Measurements from ENCODE around the gene PYGB. TPM values are rescaled to one million over a fixed set of nuclear protein-coding genes. Genes with fewer than 3 reads are reported as not detected.

Gene PYGB
- total RNA-seq, 4 donors from 2014 or later = 71.6 to 119 (median 78.6) TPM

- H3K9me3 ChIP-seq = no peaks in the 10 kb centered on the region
- H3K27ac ChIP-seq = no peak overlapping the region
- no peaks in the 10 kb centered on the region for H3K4me1 ChIP-seq
- no peak for DNase-seq (ENCODE audit: low spot score in 2 of 2)
- H3K4me3 ChIP-seq = no peak overlapping the region
- H3K36me3 ChIP-seq = peaks cover 0 to 100% (median 37%) of the 10 kb centered on the region in 3 donors
- 90 to 94% methylated on average over 15 of the region's 16 CpGs for WGBS, 2 donors
- no peaks in the 10 kb centered on the region for H3K27me3 ChIP-seq
- no peak for TF ChIP-seq EP300 (IDR thresholded peaks at IDR 0.05)
- TF ChIP-seq POLR2A (IDR thresholded peaks at IDR 0.05) = no peak
- no peak for TF ChIP-seq CTCF (IDR thresholded peaks at IDR 0.05)
Observed at GRCh38 chr20:25287631-25288290, 39.9 kb downstream of the PYGB start.

- DNase-seq (ENCODE audit: low spot score in 2 of 2) = no peak
- WGBS, 2 donors = 75 to 88% methylated on average over 8 to 12 of the region's 22 CpGs
- H3K27me3 ChIP-seq = no peaks in the 10 kb centered on the region
- no peaks in the 10 kb centered on the region for H3K4me1 ChIP-seq
- TF ChIP-seq CTCF (IDR thresholded peaks at IDR 0.05) = no peak
- no peak for TF ChIP-seq POLR2A (IDR thresholded peaks at IDR 0.05)
- TF ChIP-seq EP300 (IDR thresholded peaks at IDR 0.05) = no peak
- H3K9me3 ChIP-seq = no peaks in the 10 kb centered on the region
- H3K36me3 ChIP-seq = peaks cover 0 to 98% (median 37%) of the 10 kb centered on the region in 3 donors
- no peak overlapping the region for H3K27ac ChIP-seq
- no peak overlapping the region for H3K4me3 ChIP-seq
Observed at GRCh38 chr20:25288291-25289181, 40.7 kb downstream of the PYGB start.

- H3K36me3 ChIP-seq = peaks cover 0 to 83% (median 33%) of the 10 kb centered on the region in 3 donors
Observed at GRCh38 chr20:25289886-25290597, 42.2 kb downstream of the PYGB start.

GRCh38 chr20:25290646-25291431, 43.0 kb downstream of the PYGB start:
- 88 to 90% methylated on average over 21 to 22 of the region's 22 CpGs for WGBS, 2 donors
- no peak overlapping the region for H3K27ac ChIP-seq
- no peak for TF ChIP-seq POLR2A (IDR thresholded peaks at IDR 0.05)
- TF ChIP-seq EP300 (IDR thresholded peaks at IDR 0.05) = no peak
- no peak for TF ChIP-seq CTCF (IDR thresholded peaks at IDR 0.05)
- H3K36me3 ChIP-seq = peaks cover 0 to 75% (median 28%) of the 10 kb centered on the region in 3 donors
- peaks cover 0 to 18% (median 11%) of the 10 kb centered on the region in 4 donors for H3K4me1 ChIP-seq
- H3K27me3 ChIP-seq = no peaks in the 10 kb centered on the region
- no peak for DNase-seq (ENCODE audit: low spot score in 2 of 2)
- H3K4me3 ChIP-seq = no peak overlapping the region
- no peaks in the 10 kb centered on the region for H3K9me3 ChIP-seq

More at GRCh38 chr20:25289886-25290597, 42.2 kb downstream of the PYGB start:
- Histone ChIP-seq H3K27me3 (no peaks in the 10 kb centered on the region), H3K9me3 (no peaks in the 10 kb centered on the region), H3K27ac (no peak overlapping the region), H3K4me1 (peaks cover 0 to 10% (median 5%) of the 10 kb centered on the region in 4 donors), H3K4me3 (no peak overlapping the region)
- TF ChIP-seq CTCF (IDR thresholded peaks at IDR 0.05) = no peak
- no peak for TF ChIP-seq POLR2A (IDR thresholded peaks at IDR 0.05)
- no peak for TF ChIP-seq EP300 (IDR thresholded peaks at IDR 0.05)
- WGBS, 2 donors = 85 to 90% methylated on average over 19 to 24 of the region's 24 CpGs
- no peak for DNase-seq (ENCODE audit: low spot score in 2 of 2)

All from tibial nerve (tissue), 4 donors.